Loucy (cell line): ENCODE measurements around the gene JARID2.

Source experiments
- H2AFZ ChIP-seq: fragments of 200-600 bp; sonication (generic); 2 replicates; pipeline ENCODE4 v1.6.0; 2016; ENCODE audit warnings: antibody characterized with exemption, mild to moderate bottlenecking, low read length, moderate library complexity
- H3F3A ChIP-seq: fragments of 200-600 bp; 2 replicates; pipeline ENCODE4 v1.6.0; 2016; ENCODE audit warnings: antibody characterized with exemption, low read depth, mild to moderate bottlenecking
- H3K27me3 ChIP-seq: fragments of 200-600 bp; sonication (generic); 2 replicates; pipeline ENCODE4 v1.6.1; 2014; ENCODE audit warnings: low read length, mild to moderate bottlenecking; ENCODE audit not compliant: insufficient read depth, poor library complexity, severe bottlenecking
- H3K36me3 ChIP-seq: fragments of 200-600 bp; sonication (generic); 2 replicates; pipeline ENCODE4 v1.6.1; 2016; ENCODE audit warnings: low read length; ENCODE audit not compliant: insufficient read depth
- H3K4me1 ChIP-seq: fragments of 200-600 bp; sonication (generic); 2 replicates; pipeline ENCODE4 v1.5.1; 2014; ENCODE audit warnings: low read length, mild to moderate bottlenecking; ENCODE audit not compliant: insufficient read depth, poor library complexity, severe bottlenecking
- H3K4me2 ChIP-seq: fragments of 200-600 bp; sonication (generic); 2 replicates; pipeline ENCODE4 v1.6.0; 2014; ENCODE audit warnings: antibody characterized with exemption, low read length, low read depth, mild to moderate bottlenecking; ENCODE audit not compliant: poor library complexity, severe bottlenecking
- H3K4me3 ChIP-seq: fragments of 200-600 bp; sonication (generic); 2 replicates; pipeline ENCODE4 v1.5.1; 2014; ENCODE audit warnings: low read length, mild to moderate bottlenecking, mixed read lengths; ENCODE audit not compliant: poor library complexity, severe bottlenecking
- H3K79me2 ChIP-seq: fragments of 200-600 bp; sonication (generic); 2 replicates; pipeline ENCODE4 v1.6.1; 2014; ENCODE audit warnings: low read length; ENCODE audit not compliant: insufficient read depth
- H3K9ac ChIP-seq: fragments of 200-600 bp; sonication (generic); 2 replicates; pipeline ENCODE4 v1.6.0; 2014; ENCODE audit warnings: mild to moderate bottlenecking, low read depth, low read length, moderate library complexity; ENCODE audit not compliant: poor library complexity, severe bottlenecking
- H3K9me2 ChIP-seq: fragments of 200-600 bp; sonication (generic); replicated peaks from 2 replicates; pipeline ENCODE4 v1.6.1; 2016; ENCODE audit warnings: low read depth, low read length, mixed read lengths
- H3K9me3 ChIP-seq: fragments of 200-600 bp; sonication (generic); 2 replicates; pipeline ENCODE4 v1.6.1; 2014; ENCODE audit warnings: mild to moderate bottlenecking, antibody characterized with exemption, low read length, low read depth; ENCODE audit not compliant: insufficient read depth
- H4K20me1 ChIP-seq: fragments of 200-600 bp; sonication (generic); 2 replicates; pipeline ENCODE4 v1.6.0; 2014; ENCODE audit warnings: antibody characterized with exemption, low read length, mild to moderate bottlenecking; ENCODE audit not compliant: insufficient read depth, poor library complexity, severe bottlenecking
- CTCF ChIP-seq: fragments of 200-600 bp; sonication (generic); conservative IDR thresholded peaks from 2 replicates; pipeline ENCODE4 v1.5.1; 2014; ENCODE audit warnings: mild to moderate bottlenecking, antibody characterized with exemption, low read length
- EZH2phosphoT487 ChIP-seq: fragments of 200-600 bp; IDR thresholded peaks from 2 replicates; pipeline ENCODE4 v1.6.1; 2018; ENCODE audit warnings: antibody characterized with exemption, mild to moderate bottlenecking, moderate library complexity, borderline replicate concordance

Gene JARID2

GRCh38 chr6:15343490-15344191 lies 97.8 kb downstream of the JARID2 start:
- Histone ChIP-seq H3K36me3 (0 out of 2 replicates have a peak, but pooled peaks cover 3% of the 10 kb centered on the region), H3K27me3 (no peaks in the 10 kb centered on the region), H4K20me1 (peaks cover 96% of the 10 kb centered on the region), H3K4me3 (no peak overlapping the region), H3K4me2 (no peak overlapping the region), H3K79me2 (peaks cover 100% of the 10 kb centered on the region), H3K9me2 (no peaks in the 10 kb centered on the region), H2AFZ (no peak overlapping the region), H3F3A (no peaks in the 10 kb centered on the region; the same call in 1 of the 2 replicates), H3K9ac (no peak overlapping the region), H3K9me3 (no peaks in the 10 kb centered on the region), H3K4me1 (peaks cover 45% of the 10 kb centered on the region)
- no peak for TF ChIP-seq EZH2phosphoT487
- TF ChIP-seq CTCF, result no peak

- Histone ChIP-seq H3K4me3 (no peak overlapping the region), H3K4me1 (peaks cover 45% of the 10 kb centered on the region), H3K4me2 (no peak overlapping the region), H3K27me3 (no peaks in the 10 kb centered on the region), H4K20me1 (peaks cover 96% of the 10 kb centered on the region), H3K79me2 (peaks cover 100% of the 10 kb centered on the region), H3K9me2 (no peaks in the 10 kb centered on the region), H3F3A (no peaks in the 10 kb centered on the region; the same call in 1 of the 2 replicates), H3K9me3 (no peaks in the 10 kb centered on the region), H3K36me3 (0 out of 2 replicates have a peak, but pooled peaks cover 5% of the 10 kb centered on the region), H2AFZ (no peak overlapping the region), H3K9ac (no peak overlapping the region)
- no peak for TF ChIP-seq CTCF
- no peak for TF ChIP-seq EZH2phosphoT487
These were observed 98.3 kb downstream of the JARID2 start for GRCh38 chr6:15344192-15344519.

GRCh38 chr6:15344831-15345230 lies 99.0 kb downstream of the JARID2 start:
- TF ChIP-seq CTCF, result no peak
- no peak for TF ChIP-seq EZH2phosphoT487
- Histone ChIP-seq H3K9me2 (no peaks in the 10 kb centered on the region), H3K9ac (no peak overlapping the region), H3K4me2 (no peak overlapping the region), H3K9me3 (no peaks in the 10 kb centered on the region), H3K4me3 (no peak overlapping the region), H3K79me2 (peaks cover 100% of the 10 kb centered on the region), H4K20me1 (peaks cover 98% of the 10 kb centered on the region), H2AFZ (no peak overlapping the region), H3F3A (no peaks in the 10 kb centered on the region; the same call in 1 of the 2 replicates), H3K4me1 (peaks cover 43% of the 10 kb centered on the region), H3K36me3 (peaks cover 11% of the 10 kb centered on the region; the same call in 1 of the 2 replicates), H3K27me3 (no peaks in the 10 kb centered on the region)
